Endometrium (tissue), 2 donors: ENCODE measurements around the gene GPC5.

ENCODE experiments used
- FAIRE-seq: peaks from 2 replicates; lab custom pipeline; 2012; peaks lifted over from hg19 to GRCh38; lab: Jason Lieb, UNC
- donor health status: control.
- donor health status: control.

Gene GPC5

GRCh38 chr13:92775658-92776057, 1377.2 kb downstream of the GPC5 start:
- FAIRE-seq: no peak

- no peak for FAIRE-seq
Observed at GRCh38 chr13:92781965-92782690, 1383.7 kb downstream of the GPC5 start.

- FAIRE-seq: no peak
Observed at GRCh38 chr13:92802776-92803175, 1404.4 kb downstream of the GPC5 start.

- no peak for FAIRE-seq
Observed at GRCh38 chr13:92804346-92804745, 1405.9 kb downstream of the GPC5 start.

GRCh38 chr13:92804926-92805325, 1406.5 kb downstream of the GPC5 start:
- no peak for FAIRE-seq

- FAIRE-seq: no peak
Observed at GRCh38 chr13:92805766-92806165, 1407.3 kb downstream of the GPC5 start.

- no peak for FAIRE-seq
Observed at GRCh38 chr13:92806215-92806614, 1407.8 kb downstream of the GPC5 start.

GRCh38 chr13:92807353-92807752, 1408.9 kb downstream of the GPC5 start:
- FAIRE-seq: no peak

GRCh38 chr13:92807966-92808365, 1409.5 kb downstream of the GPC5 start:
- no peak for FAIRE-seq

- no peak for FAIRE-seq
Observed at GRCh38 chr13:92821324-92821723, 1422.9 kb downstream of the GPC5 start.

GRCh38 chr13:92823059-92823458, 1424.6 kb downstream of the GPC5 start:
- no peak for FAIRE-seq

- no peak for FAIRE-seq
Observed at GRCh38 chr13:92825938-92826596, 1427.6 kb downstream of the GPC5 start.

- FAIRE-seq: no peak
Observed at GRCh38 chr13:92827503-92827902, 1429.1 kb downstream of the GPC5 start.

- FAIRE-seq: peak; percentile 18
Observed at GRCh38 chr13:92829930-92830329, 1431.5 kb downstream of the GPC5 start.

GRCh38 chr13:92830821-92831220, 1432.4 kb downstream of the GPC5 start:
- no peak for FAIRE-seq

GRCh38 chr13:92833071-92833470, 1434.7 kb downstream of the GPC5 start:
- FAIRE-seq: no peak

GRCh38 chr13:92836171-92836570, 1437.8 kb downstream of the GPC5 start:
- peak; percentile 92 for FAIRE-seq

- no peak for FAIRE-seq
Observed at GRCh38 chr13:92838786-92839185, 1440.4 kb downstream of the GPC5 start.

- FAIRE-seq: no peak
Observed at GRCh38 chr13:92842145-92842544, 1443.7 kb downstream of the GPC5 start.

- FAIRE-seq: no peak
Observed at GRCh38 chr13:92843549-92843948, 1445.1 kb downstream of the GPC5 start.

- no peak for FAIRE-seq
Observed at GRCh38 chr13:92849381-92849780, 1451.0 kb downstream of the GPC5 start.

- no peak for FAIRE-seq
Observed at GRCh38 chr13:92864584-92865284, 1466.3 kb downstream of the GPC5 start.

- no peak for FAIRE-seq
Observed at GRCh38 chr13:92873029-92873428, 1474.6 kb downstream of the GPC5 start.
